Measurements from ENCODE around the gene PAQR9.

DNA sequence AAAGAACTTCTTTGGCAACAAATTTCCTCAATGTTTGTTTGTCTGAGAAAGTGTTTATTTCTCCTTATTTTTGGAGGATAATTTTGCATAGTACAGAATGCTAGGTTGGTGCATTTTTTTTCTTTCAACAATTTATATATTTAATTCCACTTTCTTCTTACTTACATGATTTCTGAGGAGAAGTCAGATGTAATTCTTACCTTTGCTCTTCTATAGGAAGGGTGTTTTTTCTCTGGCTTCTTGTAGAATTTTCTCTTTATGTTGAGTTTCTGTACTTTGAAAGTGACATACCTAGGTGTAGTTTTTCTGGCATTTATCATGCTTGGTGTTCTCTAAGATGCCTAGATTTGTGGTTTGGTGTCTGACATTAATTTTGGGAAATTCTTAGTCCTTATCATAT, 39.8 kb downstream of the PAQR9 start:
- TF ChIP-seq CTCF (IDR thresholded peaks at IDR 0.05) (no peak), POLR2A (IDR thresholded peaks at IDR 0.05) (no peak)
